Measurements from ENCODE around the gene MS4A1.
"Not testable (repeated sequence)": the region's sequence is repeated elsewhere in the genome, so short reads cannot be mapped to it uniquely, and the experiment has no call there.

Gene MS4A1

DNA sequence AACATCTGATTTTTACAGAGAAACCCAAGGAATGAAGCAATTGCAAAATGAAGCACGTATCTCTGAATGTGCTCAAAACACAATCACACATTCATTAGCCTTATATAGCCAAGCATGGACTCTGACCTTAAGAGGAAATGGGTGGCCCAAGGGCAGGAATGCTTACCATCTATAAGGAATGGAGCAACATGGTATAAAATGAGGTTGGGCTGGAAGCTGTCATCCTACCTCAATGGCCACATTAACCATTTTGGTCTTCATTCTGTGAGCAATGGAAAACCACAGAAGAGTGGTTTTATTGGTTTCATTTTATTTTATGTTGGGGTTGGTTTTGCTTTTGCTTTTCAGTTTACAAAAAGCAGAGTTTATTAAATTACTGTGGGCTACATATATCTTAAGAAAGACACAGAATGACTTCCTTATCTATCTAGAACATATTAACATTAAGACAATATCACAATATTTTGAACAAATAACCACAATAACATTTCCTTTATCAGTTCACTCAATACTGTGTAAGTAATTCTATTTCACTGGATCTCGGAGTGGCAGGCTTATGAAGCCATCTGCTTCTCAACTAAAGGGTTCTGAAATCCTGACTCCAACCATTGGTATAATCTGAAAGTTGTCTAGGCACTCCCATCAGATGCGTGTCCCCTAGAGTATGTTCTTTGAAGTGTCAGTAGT lies 48.7 kb downstream of the MS4A1 start:
- DNase-seq: no peak

DNA sequence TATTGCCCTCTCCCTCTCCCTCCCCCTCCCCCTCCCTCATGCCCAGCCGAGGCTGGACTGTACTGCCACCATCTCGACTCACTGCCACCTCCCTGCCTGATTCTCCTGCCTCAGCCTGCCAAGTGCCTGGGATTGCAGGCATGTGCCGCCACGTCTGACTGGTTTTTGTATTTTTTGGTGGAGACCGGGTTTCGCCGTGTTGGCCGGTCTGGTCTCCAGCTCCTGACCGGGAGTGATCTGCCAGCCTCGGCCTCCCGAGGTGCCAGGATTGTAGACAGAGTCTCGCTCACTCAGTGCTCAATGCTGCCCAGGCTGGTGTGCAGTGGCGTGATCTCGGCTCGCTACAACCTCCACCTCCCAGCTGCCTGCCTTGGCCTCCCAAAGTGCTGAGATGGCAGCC lies 54.0 kb downstream of the MS4A1 start:
- not testable (repeated sequence) for DNase-seq

DNA sequence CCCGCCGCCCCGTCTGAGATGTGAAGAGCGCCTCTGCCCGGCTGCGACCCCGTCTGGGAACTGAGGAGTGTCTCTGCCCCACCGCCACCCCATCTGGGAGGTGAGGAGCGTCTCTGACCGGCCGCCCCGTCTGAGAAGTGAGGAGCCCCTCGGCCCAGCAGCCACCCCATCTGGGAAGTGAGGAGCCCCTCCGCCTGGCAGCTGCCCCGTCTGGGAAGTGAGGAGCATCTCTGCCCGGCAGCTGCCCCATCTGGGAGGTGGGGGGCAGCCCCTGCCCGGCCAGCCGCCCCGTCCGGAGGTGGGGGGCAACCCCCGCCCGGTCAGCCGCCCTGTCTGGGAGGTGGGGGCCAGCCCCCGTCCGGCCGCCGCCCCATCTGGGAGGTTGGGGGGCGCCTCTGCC lies 54.6 kb downstream of the MS4A1 start:
- not testable (repeated sequence) for DNase-seq

DNA sequence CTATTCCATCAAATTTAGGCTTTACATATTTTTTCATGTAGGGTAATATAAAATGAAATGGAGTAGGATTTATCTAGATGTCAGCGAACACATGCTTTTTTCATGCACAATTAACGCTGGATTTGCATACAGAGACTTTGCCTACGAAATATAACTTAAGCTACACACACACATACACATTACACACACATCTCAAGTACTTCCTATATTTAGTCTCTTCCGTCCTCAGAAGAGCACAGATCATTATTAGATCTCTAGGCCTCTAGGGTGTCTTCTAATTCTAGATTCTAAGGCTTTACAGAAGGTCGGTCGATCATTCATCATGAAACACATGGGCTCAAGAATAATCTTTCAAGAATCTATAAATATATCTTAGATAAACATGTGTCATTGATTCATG lies 55.7 kb downstream of the MS4A1 start:
- no peak for DNase-seq

DNA sequence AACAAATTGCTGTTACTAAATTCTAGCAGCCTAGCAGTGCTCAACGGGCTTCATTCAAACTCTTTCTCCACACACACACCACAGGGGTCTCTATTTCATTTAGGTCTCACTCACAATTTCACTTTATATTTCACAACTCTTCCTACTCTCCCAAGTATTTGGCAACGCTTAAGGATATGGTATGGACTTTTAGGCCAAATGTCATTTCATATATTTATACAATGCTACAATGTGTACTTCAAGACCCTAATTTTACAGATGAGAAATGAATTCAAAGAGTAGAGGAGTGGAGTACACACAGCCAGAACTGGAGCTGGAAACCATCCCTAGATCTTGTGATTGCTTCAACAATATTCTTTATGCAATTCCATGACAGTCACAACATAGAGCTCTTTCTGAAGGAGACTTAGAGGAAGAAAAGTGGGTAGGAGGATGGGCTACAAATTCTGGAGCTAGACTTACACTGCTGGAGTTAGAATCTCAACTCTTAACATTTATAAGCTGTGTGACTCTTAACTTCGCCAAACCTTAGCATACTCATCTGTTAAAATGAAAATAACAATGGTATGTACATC lies 57.1 kb downstream of the MS4A1 start:
- DNase-seq: no peak

DNA sequence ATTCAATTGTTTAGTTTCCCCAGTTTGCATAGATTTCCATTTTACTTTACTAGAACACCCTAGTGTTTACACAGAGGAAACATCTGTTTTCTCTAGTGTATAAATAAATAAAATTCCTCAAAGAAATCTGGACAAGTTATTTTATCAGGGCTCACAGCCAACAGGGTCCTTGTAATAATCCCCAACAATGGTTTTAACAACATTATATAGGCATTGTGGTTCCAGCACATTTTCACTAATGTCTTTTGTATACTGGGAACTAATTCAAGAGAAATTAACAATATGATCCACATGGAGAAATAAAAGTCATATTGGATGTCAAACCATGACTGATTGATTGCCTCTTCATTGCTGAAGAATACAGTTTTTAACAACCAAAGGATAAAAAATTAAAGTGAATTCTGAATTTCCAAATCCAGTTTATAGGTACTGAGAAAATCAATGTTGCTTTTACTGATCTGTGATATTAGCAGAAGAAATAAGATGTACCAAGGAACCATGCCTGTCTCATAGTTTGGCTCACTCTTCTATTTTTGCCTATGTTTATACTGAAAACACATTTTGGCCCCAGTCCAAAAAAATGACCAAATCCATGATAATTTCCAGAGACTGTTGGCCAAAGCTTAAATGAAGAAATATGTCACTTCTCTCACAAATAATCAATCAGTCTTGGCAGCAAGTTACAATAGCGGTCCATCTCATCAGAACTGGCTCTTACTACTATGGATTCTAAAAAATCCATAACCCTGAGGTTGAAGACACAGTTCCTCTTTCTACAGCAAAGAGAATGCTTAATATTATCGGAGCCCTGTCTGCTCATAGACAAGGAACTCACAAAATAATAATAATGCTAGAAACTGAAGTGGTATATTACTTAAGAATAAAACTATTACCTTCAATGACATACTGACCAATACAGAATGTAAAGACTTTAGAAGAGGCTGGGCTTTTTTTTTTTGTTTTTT lies 58.1 kb downstream of the MS4A1 start:
- DNase-seq: no peak

DNA sequence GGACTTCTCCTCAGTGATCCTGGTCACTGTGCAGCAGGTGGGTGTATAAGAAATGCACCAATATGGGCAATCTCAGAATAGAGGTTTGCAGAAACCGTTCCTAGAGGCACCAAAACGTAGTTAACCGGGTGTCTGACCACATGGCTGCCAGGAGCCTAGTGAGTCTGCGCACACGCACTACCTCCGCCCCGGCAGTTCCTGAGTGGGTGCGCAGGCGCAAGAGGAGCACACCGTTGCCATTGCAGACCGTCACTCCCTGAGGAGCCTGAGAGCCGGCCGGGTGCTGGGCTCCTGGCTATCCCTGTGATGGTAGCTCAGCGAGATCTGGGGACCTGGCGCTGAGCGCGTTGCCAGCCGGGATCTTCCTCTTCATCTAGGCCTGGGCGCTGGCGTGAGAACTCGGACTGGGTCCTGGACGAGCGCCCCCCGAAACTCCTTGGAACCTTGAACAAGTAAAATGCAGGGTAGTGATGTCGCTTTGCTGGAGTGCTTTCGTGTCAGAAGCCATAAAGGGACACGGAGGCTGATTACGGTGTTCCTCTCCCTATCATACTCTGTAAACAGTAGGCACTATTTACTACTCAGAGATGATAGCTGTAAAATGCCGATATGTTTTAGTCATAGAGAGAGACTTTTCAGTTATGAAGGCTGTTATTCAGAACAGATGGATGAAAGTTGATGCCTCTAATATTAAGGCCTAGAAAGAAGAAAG lies 59.7 kb downstream of the MS4A1 start, which contains the start of gene MS4A13:
TSS of gene MS4A13 (plus strand) at position 249 of the 712 bp plus-strand sequence. CDS start 2,692 bp downstream, outside the sequence.
- DNase-seq: peak; percentile 12

Measured in NCI-H2227 treated with DMSO at 0.1 percent for 48 hours (cell line).